ENCODE results near the gene LRRC45.

DNA sequence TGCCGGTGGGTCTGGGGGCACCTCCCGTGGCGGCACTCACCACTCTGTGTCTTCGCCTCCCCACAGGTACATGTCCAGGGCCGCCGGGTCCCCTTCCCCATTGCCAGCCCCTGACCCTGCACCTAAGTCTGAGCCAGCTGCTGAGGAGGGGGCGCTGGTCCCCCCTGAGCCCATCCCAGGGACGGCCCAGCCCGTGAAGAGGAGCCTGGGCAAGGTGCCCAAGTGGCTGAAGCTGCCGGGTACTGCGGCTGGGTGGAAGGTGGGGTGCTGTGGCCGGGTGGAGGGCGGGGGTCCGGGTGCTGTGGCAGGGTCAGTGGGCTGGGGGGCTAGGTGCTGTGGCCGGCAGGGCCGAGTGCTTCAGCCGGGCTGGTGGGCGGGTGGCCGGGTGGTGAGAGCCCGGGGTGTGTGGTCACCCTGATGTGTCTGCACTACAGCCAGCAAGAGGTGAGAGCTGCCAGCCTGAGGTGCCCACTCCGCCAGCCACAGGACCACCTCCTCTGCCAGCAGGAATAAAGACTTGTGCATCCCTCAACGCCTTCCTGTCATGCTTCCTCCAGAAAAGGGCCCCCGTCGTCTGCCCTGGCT lies 6.1 kb upstream of the LRRC45 start:
- TF ChIP-seq CTCF (optimal IDR thresholded peaks at IDR 0.05 in 1 of 3, IDR thresholded peaks at IDR 0.05 in 1 of 3, conservative IDR thresholded peaks at IDR 0.05 in 1 of 3; ENCODE audit: extremely low read depth in 1 of 3, insufficient read depth in 2 of 3, low read length in 3 of 3) (no peak), EZH2 (IDR thresholded peaks at IDR 0.05; ENCODE audit: low read length) (no peak)
